Nephron progenitor cell (in vitro differentiated cells): ENCODE data around the gene SOCS7.
A peak's percentile ranks its signal among the peaks of the same experiment; 100 is the strongest.

Experiments used
- DNase-seq: peaks from one replicate; pipeline ENCODE4 v3.0.0; 2021
- H3K27ac Mint-ChIP-seq: 2 replicates; pipeline ENCODE4 v1.8.0; 2021; ENCODE audit warnings: mild to moderate bottlenecking, moderate library complexity, mixed read lengths
- H3K27me3 Mint-ChIP-seq: 2 replicates; pipeline ENCODE4 v1.8.0; 2021; ENCODE audit warnings: mild to moderate bottlenecking, low read depth, mixed read lengths; ENCODE audit not compliant: poor library complexity
- H3K36me3 Mint-ChIP-seq: 2 replicates; pipeline ENCODE4 v1.8.0; 2021; ENCODE audit warnings: low read depth, mixed read lengths
- H3K4me1 Mint-ChIP-seq: 2 replicates; pipeline ENCODE4 v1.8.0; 2021; ENCODE audit warnings: mixed read lengths
- H3K4me3 Mint-ChIP-seq: 2 replicates; pipeline ENCODE4 v1.8.0; 2021; ENCODE audit warnings: mild to moderate bottlenecking, moderate library complexity, mixed read lengths
- H3K9me3 Mint-ChIP-seq: 2 replicates; pipeline ENCODE4 v1.8.0; 2021; ENCODE audit warnings: mild to moderate bottlenecking, moderate library complexity, mixed read lengths
- TF ChIP-seq, protein P1 (sequence below): fragments of 200-600 bp; sonication (generic); IDR thresholded peaks from 2 replicates; pipeline ENCODE4 v1.5.0; 2021; ENCODE audit warnings: antibody characterized with exemption

SOCS7 gene

DNA sequence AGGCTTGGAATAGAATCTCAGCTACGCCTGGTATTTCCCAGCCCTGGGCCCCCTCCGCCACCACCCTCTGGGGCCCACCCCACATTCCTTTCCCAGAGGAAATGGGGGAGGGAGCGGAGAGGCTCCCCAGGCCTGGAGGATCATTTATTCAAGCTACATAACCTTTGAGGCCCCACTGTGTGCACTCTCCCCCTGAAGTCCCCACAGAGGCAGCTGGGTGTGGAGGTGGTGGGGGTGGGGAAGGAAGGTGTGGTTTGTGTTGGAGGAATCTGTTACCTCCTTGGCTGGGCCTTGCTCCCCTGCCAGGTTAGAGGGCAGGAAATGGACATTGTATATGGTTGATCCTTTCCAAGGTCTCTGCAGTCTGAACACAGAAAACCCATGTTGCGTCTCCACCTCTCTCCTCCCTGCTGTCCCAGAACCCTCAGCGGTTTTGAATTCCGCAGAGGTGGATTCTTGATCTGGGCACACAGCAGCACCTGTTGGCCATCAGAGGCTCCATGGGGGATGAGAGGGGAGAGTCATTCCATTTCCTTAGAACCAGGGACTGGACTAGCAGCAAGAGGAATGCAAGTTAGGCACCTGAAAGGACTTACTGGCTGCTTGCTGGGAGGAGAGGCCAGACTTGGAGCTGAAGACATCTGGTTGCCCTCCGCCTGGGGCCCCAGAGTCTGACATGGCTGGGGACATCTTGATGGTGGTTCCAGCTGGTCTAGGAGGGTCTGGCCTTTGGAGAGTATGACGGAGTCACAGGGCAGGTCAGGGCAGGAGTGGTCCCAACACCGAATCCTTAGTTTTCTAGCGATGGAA is 99.6 kb downstream of the SOCS7 start:
- TF ChIP-seq, protein P1, sequence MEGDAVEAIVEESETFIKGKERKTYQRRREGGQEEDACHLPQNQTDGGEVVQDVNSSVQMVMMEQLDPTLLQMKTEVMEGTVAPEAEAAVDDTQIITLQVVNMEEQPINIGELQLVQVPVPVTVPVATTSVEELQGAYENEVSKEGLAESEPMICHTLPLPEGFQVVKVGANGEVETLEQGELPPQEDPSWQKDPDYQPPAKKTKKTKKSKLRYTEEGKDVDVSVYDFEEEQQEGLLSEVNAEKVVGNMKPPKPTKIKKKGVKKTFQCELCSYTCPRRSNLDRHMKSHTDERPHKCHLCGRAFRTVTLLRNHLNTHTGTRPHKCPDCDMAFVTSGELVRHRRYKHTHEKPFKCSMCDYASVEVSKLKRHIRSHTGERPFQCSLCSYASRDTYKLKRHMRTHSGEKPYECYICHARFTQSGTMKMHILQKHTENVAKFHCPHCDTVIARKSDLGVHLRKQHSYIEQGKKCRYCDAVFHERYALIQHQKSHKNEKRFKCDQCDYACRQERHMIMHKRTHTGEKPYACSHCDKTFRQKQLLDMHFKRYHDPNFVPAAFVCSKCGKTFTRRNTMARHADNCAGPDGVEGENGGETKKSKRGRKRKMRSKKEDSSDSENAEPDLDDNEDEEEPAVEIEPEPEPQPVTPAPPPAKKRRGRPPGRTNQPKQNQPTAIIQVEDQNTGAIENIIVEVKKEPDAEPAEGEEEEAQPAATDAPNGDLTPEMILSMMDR = no peak
- Mint-ChIP-seq H3K27me3 (peaks cover 3% of the 10 kb centered on the region), H3K9me3 (no peaks in the 10 kb centered on the region), H3K4me1 (peaks cover 75% of the 10 kb centered on the region), H3K27ac (no peak overlapping the region), H3K4me3 (peak overlapping the region; percentile 88), H3K36me3 (no peaks in the 10 kb centered on the region)
- peak; percentile 42 for DNase-seq

DNA sequence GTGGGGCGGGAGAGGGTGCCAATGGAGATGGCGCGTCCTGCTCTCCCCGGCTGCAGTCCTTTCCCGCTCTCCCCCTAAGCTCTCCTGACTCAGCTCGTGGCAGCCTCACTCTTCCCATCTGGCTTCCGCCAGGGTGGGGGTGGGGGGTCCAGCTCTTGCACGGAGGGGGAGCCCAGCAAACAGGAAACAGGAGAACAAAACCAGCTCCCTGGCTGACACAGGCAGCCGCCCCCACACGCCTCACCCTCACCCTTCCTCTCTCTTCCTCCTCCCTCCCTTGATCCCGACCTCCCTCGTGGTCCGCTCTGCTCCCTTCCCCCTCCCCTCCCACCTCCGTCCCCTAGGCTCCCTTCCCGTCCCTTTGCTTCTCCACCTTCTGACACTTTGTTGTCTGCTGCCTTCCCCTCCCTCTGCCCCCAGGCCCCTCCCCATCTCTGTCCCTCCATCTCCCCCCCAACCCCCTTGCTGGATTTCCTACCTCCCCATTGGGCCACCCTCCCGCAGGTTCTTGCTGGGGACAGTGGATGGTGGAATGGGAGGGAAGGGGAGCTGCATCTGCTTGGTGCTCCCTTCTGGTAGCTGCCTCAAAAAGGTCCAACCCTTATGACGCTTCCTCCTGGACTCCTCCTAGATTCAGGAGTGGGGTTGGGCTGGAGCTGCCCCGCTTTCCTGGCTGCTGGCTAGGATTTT is 100.3 kb downstream of the SOCS7 start:
- H3K9me3 Mint-ChIP-seq = no peaks in the 10 kb centered on the region
- H3K4me1 Mint-ChIP-seq = peaks cover 81% of the 10 kb centered on the region
- peak overlapping the region; percentile 24 for H3K27ac Mint-ChIP-seq
- TF ChIP-seq, protein P1 = no peak
- H3K4me3 Mint-ChIP-seq = peak overlapping the region; percentile 88
- H3K36me3 Mint-ChIP-seq = no peaks in the 10 kb centered on the region
- H3K27me3 Mint-ChIP-seq = peaks cover 3% of the 10 kb centered on the region
- DNase-seq = peak; percentile 46

DNA sequence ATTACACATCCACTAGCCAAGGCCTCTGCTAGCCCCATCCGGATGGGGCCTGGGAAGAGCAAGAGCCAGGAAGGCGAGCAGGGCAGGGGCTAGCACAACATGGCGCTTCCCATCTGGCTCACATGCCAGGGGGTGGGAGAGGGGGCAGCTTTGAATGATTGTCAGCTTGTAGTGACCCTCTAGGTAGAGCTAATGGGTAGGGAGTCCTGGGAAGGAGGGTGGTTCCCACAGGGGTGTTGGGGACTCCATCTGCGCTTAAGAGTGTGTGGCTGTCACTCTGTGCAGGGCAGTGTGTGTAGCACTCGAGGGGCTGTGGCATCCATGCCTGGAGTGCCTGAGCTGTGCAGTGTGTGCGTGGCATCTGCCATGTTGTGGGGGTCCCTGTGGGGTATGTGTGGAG is 101.1 kb downstream of the SOCS7 start:
- H3K4me1 Mint-ChIP-seq = peaks cover 89% of the 10 kb centered on the region
- peak overlapping the region; percentile 88 for H3K4me3 Mint-ChIP-seq
- no peaks in the 10 kb centered on the region for H3K36me3 Mint-ChIP-seq
- TF ChIP-seq, protein P1 = no peak
- H3K27me3 Mint-ChIP-seq = peaks cover 3% of the 10 kb centered on the region
- DNase-seq = no peak
- no peaks in the 10 kb centered on the region for H3K9me3 Mint-ChIP-seq
- H3K27ac Mint-ChIP-seq = peak overlapping the region; percentile 11

DNA sequence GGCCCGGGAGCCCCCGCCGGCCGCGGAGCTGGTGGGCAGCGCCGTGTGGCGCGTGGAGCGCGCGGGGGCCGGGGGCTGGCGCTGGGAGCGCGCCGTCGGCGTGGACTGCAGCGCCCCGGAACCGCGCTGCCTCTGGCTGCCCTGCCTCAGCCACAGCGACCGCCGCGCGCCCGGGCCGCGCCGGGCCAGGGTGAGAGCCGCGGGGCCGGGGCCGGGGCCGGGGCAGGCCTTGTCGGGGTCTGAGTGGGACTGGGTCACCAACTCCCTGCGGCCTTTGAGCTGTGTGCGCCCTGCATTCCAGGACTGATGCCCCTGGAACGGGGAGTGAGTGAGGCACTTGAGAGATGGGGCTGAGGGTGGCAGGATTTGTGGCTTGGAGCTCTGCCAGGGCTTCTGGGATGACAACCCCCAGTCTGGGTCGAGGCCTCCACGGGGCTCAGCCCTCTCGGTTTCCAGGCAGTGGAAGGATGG is 102.3 kb downstream of the SOCS7 start:
- TF ChIP-seq, protein P1 = no peak
- DNase-seq = peak; percentile 49
- H3K27me3 Mint-ChIP-seq = peaks cover 3% of the 10 kb centered on the region
- peak overlapping the region; percentile 78 for H3K4me3 Mint-ChIP-seq
- peaks cover 91% of the 10 kb centered on the region for H3K4me1 Mint-ChIP-seq
- no peaks in the 10 kb centered on the region for H3K9me3 Mint-ChIP-seq
- H3K27ac Mint-ChIP-seq = no peak overlapping the region
- H3K36me3 Mint-ChIP-seq = no peaks in the 10 kb centered on the region

DNA sequence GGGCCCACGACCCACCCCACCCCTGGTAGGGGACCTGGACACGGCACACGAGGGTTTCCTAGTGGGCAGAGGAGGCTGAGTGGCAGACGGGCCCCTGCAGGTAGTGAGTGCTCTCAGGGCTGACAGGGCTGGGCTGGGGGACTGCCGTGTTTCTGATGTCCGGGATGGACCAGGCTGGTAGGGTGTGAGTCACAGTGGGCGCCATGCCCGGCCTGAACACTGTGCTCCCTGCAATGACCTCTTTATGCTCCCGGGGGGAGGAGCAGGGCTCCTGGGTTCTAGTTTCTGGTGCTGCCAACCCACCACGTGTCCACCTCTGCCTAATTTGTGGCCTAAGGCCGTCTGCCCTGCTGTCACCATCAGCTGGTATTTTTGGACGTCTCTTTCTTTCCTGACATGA is 102.9 kb downstream of the SOCS7 start:
- peaks cover 3% of the 10 kb centered on the region for H3K27me3 Mint-ChIP-seq
- H3K9me3 Mint-ChIP-seq = no peaks in the 10 kb centered on the region
- DNase-seq = no peak
- peak overlapping the region; percentile 78 for H3K4me3 Mint-ChIP-seq
- peaks cover 91% of the 10 kb centered on the region for H3K4me1 Mint-ChIP-seq
- H3K36me3 Mint-ChIP-seq = no peaks in the 10 kb centered on the region
- H3K27ac Mint-ChIP-seq = no peak overlapping the region
- TF ChIP-seq, protein P1 = no peak
